ENCODE measurements around the gene CYLD. TPM values are rescaled to one million over a fixed set of nuclear protein-coding genes. Genes with fewer than 3 reads are reported as not detected.

Gene CYLD
- polyA plus RNA-seq, 1 donor from 2014 or later, result 27.6 TPM

- Histone ChIP-seq H2AFZ (ENCODE audit: low read depth, low read length) (no peak overlapping the region), H3K36me3 (ENCODE audit: insufficient read depth, low read length) (no peaks in the 10 kb centered on the region), H3K9ac (ENCODE audit: low read length) (no peak overlapping the region), H4K20me1 (ENCODE audit: insufficient read depth) (no peaks in the 10 kb centered on the region), H3K4me2 (ENCODE audit: low read length) (no peak overlapping the region), H3K27ac (ENCODE audit: low read length) (no peak overlapping the region), H3F3A (ENCODE audit: insufficient read depth, low read length, poor library complexity, severe bottlenecking) (no peaks in the 10 kb centered on the region), H3K4me3 (ENCODE audit: low read length) (no peak overlapping the region), H3K9me3 (ENCODE audit: low read length) (peaks cover 3% of the 10 kb centered on the region), H3K27me3 (ENCODE audit: insufficient read depth, low read depth, low read length) (no peaks in the 10 kb centered on the region), H3K9me2 (ENCODE audit: insufficient read depth, low read length) (no peaks in the 10 kb centered on the region), H3K79me2 (replicated peaks; ENCODE audit: insufficient read depth, low read length) (no peaks in the 10 kb centered on the region)
- TF ChIP-seq CTCF (IDR thresholded peaks at IDR 0.05; ENCODE audit: poor library complexity, severe bottlenecking) (no peak), TAF1 (IDR thresholded peaks at IDR 0.05; ENCODE audit: low read depth) (no peak), SMC3 (conservative IDR thresholded peaks at IDR 0.05; ENCODE audit: poor library complexity) (no peak), POLR2AphosphoS5 (IDR thresholded peaks at IDR 0.05) (no peak), REST (IDR thresholded peaks at IDR 0.05; ENCODE audit: borderline replicate concordance) (no peak), RAD21 (conservative IDR thresholded peaks at IDR 0.05) (no peak), EP300 (conservative IDR thresholded peaks at IDR 0.05; ENCODE audit: poor library complexity, severe bottlenecking) (no peak), MXI1 (conservative IDR thresholded peaks at IDR 0.05; ENCODE audit: poor library complexity, severe bottlenecking) (no peak), EZH2 (IDR thresholded peaks at IDR 0.05; ENCODE audit: borderline replicate concordance, insufficient read depth, low read length, poor library complexity, severe bottlenecking) (no peak)
Observed at GRCh38 chr16:50709980-50710379, 31.9 kb upstream of the CYLD start.

GRCh38 chr16:50711040-50711439 lies 30.8 kb upstream of the CYLD start:
- H3K79me2 ChIP-seq (replicated peaks; ENCODE audit: insufficient read depth, low read length), result no peaks in the 10 kb centered on the region
- H3K27ac ChIP-seq (ENCODE audit: low read length), result no peak overlapping the region

More at GRCh38 chr16:50711040-50711439, 30.8 kb upstream of the CYLD start:
- H3K27me3 ChIP-seq (ENCODE audit: insufficient read depth, low read depth, low read length), result no peaks in the 10 kb centered on the region
- H3K9me2 ChIP-seq (ENCODE audit: insufficient read depth, low read length), result no peaks in the 10 kb centered on the region
- H3K9me3 ChIP-seq (ENCODE audit: low read length), result no peaks in the 10 kb centered on the region
- no peak overlapping the region for H3K9ac ChIP-seq (ENCODE audit: low read length)
- no peaks in the 10 kb centered on the region for H3K36me3 ChIP-seq (ENCODE audit: insufficient read depth, low read length)
- no peak overlapping the region for H2AFZ ChIP-seq (ENCODE audit: low read depth, low read length)
- no peaks in the 10 kb centered on the region for H4K20me1 ChIP-seq (ENCODE audit: insufficient read depth)
- no peaks in the 10 kb centered on the region for H3F3A ChIP-seq (ENCODE audit: insufficient read depth, low read length, poor library complexity, severe bottlenecking)
- no peak overlapping the region for H3K4me2 ChIP-seq (ENCODE audit: low read length)
- no peak overlapping the region for H3K4me3 ChIP-seq (ENCODE audit: low read length)
- no peak for TF ChIP-seq REST (IDR thresholded peaks at IDR 0.05; ENCODE audit: borderline replicate concordance)
- TF ChIP-seq CTCF (IDR thresholded peaks at IDR 0.05; ENCODE audit: poor library complexity, severe bottlenecking), result no peak
- TF ChIP-seq POLR2AphosphoS5 (IDR thresholded peaks at IDR 0.05), result no peak
- TF ChIP-seq TAF1 (IDR thresholded peaks at IDR 0.05; ENCODE audit: low read depth), result no peak
- TF ChIP-seq MXI1 (conservative IDR thresholded peaks at IDR 0.05; ENCODE audit: poor library complexity, severe bottlenecking), result no peak
- TF ChIP-seq EZH2 (IDR thresholded peaks at IDR 0.05; ENCODE audit: borderline replicate concordance, insufficient read depth, low read length, poor library complexity, severe bottlenecking), result no peak
- no peak for TF ChIP-seq RAD21 (conservative IDR thresholded peaks at IDR 0.05)
- no peak for TF ChIP-seq SMC3 (conservative IDR thresholded peaks at IDR 0.05; ENCODE audit: poor library complexity)
- no peak for TF ChIP-seq EP300 (conservative IDR thresholded peaks at IDR 0.05; ENCODE audit: poor library complexity, severe bottlenecking)

Measured in neural cell (in vitro differentiated cells).